HCT116 (cell line): ENCODE data around the gene MBTPS1. TPM values are rescaled to one million over a fixed set of nuclear protein-coding genes. Genes with fewer than 3 reads are reported as not detected.

ENCODE experiments used
- ATAC-seq: fragments of 200-7000 bp; cut with Tn5 transposase; 2 replicates; pipeline ENCODE4 v1.9.1; 2020; ENCODE audit warnings: mild to moderate bottlenecking, moderate library complexity
- BruUV-seq: library from RNA; stranded (reverse); fragments of 400-500 nt; replicated peaks from 2 replicates; lab custom pipeline; 2021; lab: Mats Ljungman, UMichigan
- CTCF ChIA-PET: fragments of 300-600 bp; sonication (Branson Sonifier 250); formaldehyde crosslinking; loops from one replicate; lab custom pipeline; 2021; ENCODE audit warnings: antibody characterized with exemption; lab: Charles Lee
- POLR2A ChIA-PET: fragments of 300-600, 350-600 bp; sonication (Branson Sonifier 250); formaldehyde crosslinking; loops from one replicate; lab custom pipeline; 2021; ENCODE audit warnings: antibody characterized with exemption; lab: Charles Lee
- RAD21 ChIA-PET, 2 experiments: fragments of 300-600 bp; sonication (Branson Sonifier 250); formaldehyde crosslinking; loops; one replicate each; lab custom pipeline; 2023; ENCODE audit warnings: low total read pairs in 2 of 2; ENCODE audit not compliant: uncharacterized antibody in 2 of 2, unreplicated experiment in 2 of 2, low non-redundant PET in 1 of 2; lab: Charles Lee
- DNase-seq: peaks from one replicate; pipeline ENCODE4 v3.0.0-alpha.2; 2010; ENCODE audit warnings: low read depth, low spot score
- H2AFZ ChIP-seq: fragments of 200-600 bp; shearing (Covaris generic), sonication (generic); 2 replicates; pipeline ENCODE4 v1.6.1; 2017; ENCODE audit warnings: low read depth, mixed run types, mixed read lengths, antibody characterized with exemption, low read length; ENCODE audit not compliant: poor library complexity, severe bottlenecking
- H3K27ac ChIP-seq: 2 replicates; pipeline ENCODE4 v1.5.1; 2012; ENCODE audit warnings: low read depth, low read length
- H3K27me3 ChIP-seq: fragments of 200-600 bp; sonication (generic); 2 replicates; pipeline ENCODE4 v1.6.1; 2016; ENCODE audit warnings: mixed run types, low read length, mixed read lengths; ENCODE audit not compliant: insufficient read depth
- H3K36me3 ChIP-seq, 2 experiments: fragments of 200-500 bp in 1 of 2; fragments of 200-600 bp in 1 of 2; sonication (Bioruptor generic) in 1 of 2; sonication (generic) in 1 of 2; 2 replicates each; pipeline versions ENCODE4 v1.5.1 to v1.6.1; 2014 to 2016; ENCODE audit warnings: low read length in 2 of 2, inconsistent platforms in 1 of 2, mixed read lengths in 1 of 2, mixed run types in 1 of 2; ENCODE audit not compliant: insufficient read depth in 2 of 2, control insufficient read depth in 1 of 2
- H3K4me1 ChIP-seq, 2 experiments: fragments of 200-600 bp in 1 of 2; sonication (generic) in 1 of 2; 2 replicates each; pipeline versions ENCODE4 v1.5.1 to v1.6.1; 2012 to 2017; ENCODE audit warnings: low read length in 2 of 2, inconsistent platforms in 1 of 2, mild to moderate bottlenecking in 1 of 2, mixed read lengths in 1 of 2, mixed run types in 1 of 2, moderate library complexity in 1 of 2; ENCODE audit not compliant: insufficient read depth in 2 of 2, control insufficient read depth in 1 of 2
- H3K4me2 ChIP-seq: fragments of 200-600 bp; sonication (generic); 2 replicates; pipeline ENCODE4 v1.6.1; 2017; ENCODE audit warnings: mixed run types, low read length, mixed read lengths
- H3K4me3 ChIP-seq, 2 experiments: fragments of 200-600 bp in 1 of 2; sonication (generic) in 1 of 2; replicated peaks in 1 of 2; 2 replicates each; pipeline ENCODE4 v1.5.1; 2011 to 2016; ENCODE audit warnings: low read length in 2 of 2, control low read depth in 1 of 2, low read depth in 1 of 2, mild to moderate bottlenecking in 1 of 2, mixed read lengths in 1 of 2, mixed run types in 1 of 2
- H3K79me2 ChIP-seq: fragments of 200-600 bp; sonication (generic); 2 replicates; pipeline ENCODE4 v1.6.1; 2017; ENCODE audit warnings: mild to moderate bottlenecking, mixed run types, low read length, moderate library complexity, mixed read lengths; ENCODE audit not compliant: insufficient read depth
- H3K9ac ChIP-seq: fragments of 200-600 bp; sonication (generic); 2 replicates; pipeline ENCODE4 v1.6.1; 2016; ENCODE audit warnings: low read length, mixed read lengths
- H3K9me2 ChIP-seq: fragments of 200-600 bp; sonication (generic), shearing (Covaris generic); 2 replicates; pipeline ENCODE4 v1.6.1; 2017; ENCODE audit warnings: mixed run types, mild to moderate bottlenecking, moderate library complexity; ENCODE audit not compliant: insufficient read depth
- H3K9me3 ChIP-seq, 2 experiments: fragments of 200-500 bp in 1 of 2; fragments of 200-600 bp in 1 of 2; sonication (Bioruptor generic) in 1 of 2; sonication (generic) in 1 of 2; 2 replicates each; pipeline ENCODE4 v1.6.1; 2014 to 2017; ENCODE audit warnings: low read length in 2 of 2, mixed read lengths in 2 of 2, inconsistent platforms in 1 of 2, low read depth in 1 of 2, mild to moderate bottlenecking in 1 of 2, mixed run types in 1 of 2, moderate library complexity in 1 of 2; ENCODE audit not compliant: control insufficient read depth in 1 of 2, insufficient read depth in 1 of 2
- H4K20me1 ChIP-seq: fragments of 200-600 bp; sonication (generic), shearing (Covaris generic); 2 replicates; pipeline ENCODE4 v1.6.1; 2017; ENCODE audit warnings: mixed run types, mild to moderate bottlenecking, moderate library complexity; ENCODE audit not compliant: insufficient read depth
- CBX3 ChIP-seq: IDR thresholded peaks from 2 replicates; pipeline ENCODE4 v1.6.1; 2012; ENCODE audit warnings: low read depth
- CEBPB ChIP-seq: IDR thresholded peaks from 2 replicates; pipeline ENCODE4 v1.6.1; 2012; ENCODE audit warnings: low read depth
- EGR1 ChIP-seq: IDR thresholded peaks from 2 replicates; pipeline ENCODE4 v1.6.1; 2012; ENCODE audit warnings: low read depth
- ELF1 ChIP-seq: IDR thresholded peaks from 2 replicates; pipeline ENCODE4 v1.6.1; 2012; ENCODE audit warnings: low read depth, borderline replicate concordance
- EZH2 ChIP-seq: fragments of 200-600 bp; sonication (generic); IDR thresholded peaks from 2 replicates; pipeline ENCODE4 v1.6.1; 2017; ENCODE audit warnings: antibody characterized with exemption, mixed run types
- FOSL1 ChIP-seq: IDR thresholded peaks from 2 replicates; pipeline ENCODE4 v1.6.1; 2012; ENCODE audit warnings: low read depth
- JUND ChIP-seq: IDR thresholded peaks from 2 replicates; pipeline ENCODE4 v1.6.1; 2012
- POLR2A ChIP-seq: IDR thresholded peaks from 2 replicates; pipeline ENCODE4 v1.7.0; 2011; ENCODE audit warnings: borderline replicate concordance; ENCODE audit not compliant: insufficient read depth, insufficient read length; ENCODE audit errors: extremely low read depth
- POLR2AphosphoS5 ChIP-seq: IDR thresholded peaks from 2 replicates; pipeline ENCODE4 v1.6.1; 2011; ENCODE audit warnings: mild to moderate bottlenecking, low read depth, low read length, moderate library complexity
- RAD21 ChIP-seq: IDR thresholded peaks from 2 replicates; pipeline ENCODE4 v1.6.1; 2012; ENCODE audit warnings: low read depth, mild to moderate bottlenecking
- SP1 ChIP-seq: IDR thresholded peaks from 2 replicates; pipeline ENCODE4 v1.6.1; 2012; ENCODE audit warnings: low read depth
- SRF ChIP-seq: IDR thresholded peaks from 2 replicates; pipeline ENCODE4 v1.6.1; 2012; ENCODE audit warnings: low read depth
- TCF7L2 ChIP-seq: IDR thresholded peaks from 2 replicates; pipeline ENCODE4 v1.7.0; 2011; ENCODE audit warnings: borderline replicate concordance, inconsistent platforms; ENCODE audit not compliant: insufficient read depth, insufficient read length; ENCODE audit errors: extremely low read depth
- YY1 ChIP-seq: IDR thresholded peaks from 2 replicates; pipeline ENCODE4 v1.6.1; 2011; ENCODE audit warnings: low read length, low read depth, moderate library complexity, mild to moderate bottlenecking; ENCODE audit not compliant: insufficient replicate concordance; ENCODE audit errors: extremely low read depth
- intact Hi-C: fragments of 100-400 bp; cut with micrococcal nuclease; formaldehyde crosslinking; loops from 2 replicates; pipeline ENCODE4 v1.10.0; 2022
- total RNA-seq: library from RNA; stranded (reverse); gene quantifications from one replicate; pipeline ENCODE4 v1.2.1, GENCODE V29; 2021; ENCODE audit not compliant: unreplicated experiment
- TF ChIP-seq, protein P1 (sequence below): IDR thresholded peaks from 2 replicates; pipeline ENCODE4 v1.6.1; 2012; ENCODE audit warnings: low read depth
- TF ChIP-seq, protein P2 (sequence below): IDR thresholded peaks from 2 replicates; pipeline ENCODE4 v1.6.1; 2011; ENCODE audit warnings: mild to moderate bottlenecking, low read length, moderate library complexity; ENCODE audit not compliant: insufficient replicate concordance; ENCODE audit errors: extremely low read depth
- TF ChIP-seq, protein P3 (sequence below): IDR thresholded peaks from 2 replicates; pipeline ENCODE4 v1.6.1; 2012

The MBTPS1 gene
- total RNA-seq, 1 experiment from 2014 or later, result 111 TPM

DNA sequence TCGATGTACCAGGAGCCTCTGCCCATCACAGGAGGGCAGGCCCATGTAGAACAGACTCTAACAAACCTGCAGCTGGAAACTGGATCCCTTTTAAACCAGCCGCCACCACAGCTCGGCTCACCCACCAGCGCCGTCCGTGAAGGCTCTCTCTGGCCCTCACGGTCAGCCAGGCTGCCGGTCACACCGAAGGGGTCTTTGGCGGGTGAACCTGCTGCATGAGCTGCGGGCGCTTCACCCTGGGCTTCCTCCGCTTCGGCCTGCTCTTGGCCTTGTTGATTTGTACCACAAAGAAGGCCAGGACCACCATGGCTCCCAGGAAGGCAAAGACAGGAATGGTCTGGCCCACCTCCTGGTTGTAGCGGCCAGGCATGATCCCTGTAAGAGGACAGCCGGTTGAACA lies 62.5 kb downstream of the MBTPS1 start:
- Histone ChIP-seq H2AFZ (no peak overlapping the region), H3K4me1 (no peaks in the 10 kb centered on the region), H3K9me3 (no peaks in the 10 kb centered on the region), H3K79me2 (no peaks in the 10 kb centered on the region), H3K4me2 (no peak overlapping the region), H3K4me3 (no peak overlapping the region), H4K20me1 (no peaks in the 10 kb centered on the region), H3K27ac (no peak overlapping the region), H3K9me2 (no peaks in the 10 kb centered on the region), H3K27me3 (no peaks in the 10 kb centered on the region), H3K36me3 (peaks cover 21 to 34% of the 10 kb centered on the region in 2 experiments), H3K9ac (no peak overlapping the region)
- TF ChIP-seq EGR1, result no peak
- TF ChIP-seq EZH2, result no peak
- TF ChIP-seq TCF7L2, result no peak
- TF ChIP-seq, protein P1, sequence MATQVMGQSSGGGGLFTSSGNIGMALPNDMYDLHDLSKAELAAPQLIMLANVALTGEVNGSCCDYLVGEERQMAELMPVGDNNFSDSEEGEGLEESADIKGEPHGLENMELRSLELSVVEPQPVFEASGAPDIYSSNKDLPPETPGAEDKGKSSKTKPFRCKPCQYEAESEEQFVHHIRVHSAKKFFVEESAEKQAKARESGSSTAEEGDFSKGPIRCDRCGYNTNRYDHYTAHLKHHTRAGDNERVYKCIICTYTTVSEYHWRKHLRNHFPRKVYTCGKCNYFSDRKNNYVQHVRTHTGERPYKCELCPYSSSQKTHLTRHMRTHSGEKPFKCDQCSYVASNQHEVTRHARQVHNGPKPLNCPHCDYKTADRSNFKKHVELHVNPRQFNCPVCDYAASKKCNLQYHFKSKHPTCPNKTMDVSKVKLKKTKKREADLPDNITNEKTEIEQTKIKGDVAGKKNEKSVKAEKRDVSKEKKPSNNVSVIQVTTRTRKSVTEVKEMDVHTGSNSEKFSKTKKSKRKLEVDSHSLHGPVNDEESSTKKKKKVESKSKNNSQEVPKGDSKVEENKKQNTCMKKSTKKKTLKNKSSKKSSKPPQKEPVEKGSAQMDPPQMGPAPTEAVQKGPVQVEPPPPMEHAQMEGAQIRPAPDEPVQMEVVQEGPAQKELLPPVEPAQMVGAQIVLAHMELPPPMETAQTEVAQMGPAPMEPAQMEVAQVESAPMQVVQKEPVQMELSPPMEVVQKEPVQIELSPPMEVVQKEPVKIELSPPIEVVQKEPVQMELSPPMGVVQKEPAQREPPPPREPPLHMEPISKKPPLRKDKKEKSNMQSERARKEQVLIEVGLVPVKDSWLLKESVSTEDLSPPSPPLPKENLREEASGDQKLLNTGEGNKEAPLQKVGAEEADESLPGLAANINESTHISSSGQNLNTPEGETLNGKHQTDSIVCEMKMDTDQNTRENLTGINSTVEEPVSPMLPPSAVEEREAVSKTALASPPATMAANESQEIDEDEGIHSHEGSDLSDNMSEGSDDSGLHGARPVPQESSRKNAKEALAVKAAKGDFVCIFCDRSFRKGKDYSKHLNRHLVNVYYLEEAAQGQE, result no peak
- TF ChIP-seq POLR2A, result no peak
- TF ChIP-seq SP1, result no peak
- TF ChIP-seq ELF1, result no peak
- TF ChIP-seq SRF, result no peak
- TF ChIP-seq CBX3, result no peak
- TF ChIP-seq, protein P2, sequence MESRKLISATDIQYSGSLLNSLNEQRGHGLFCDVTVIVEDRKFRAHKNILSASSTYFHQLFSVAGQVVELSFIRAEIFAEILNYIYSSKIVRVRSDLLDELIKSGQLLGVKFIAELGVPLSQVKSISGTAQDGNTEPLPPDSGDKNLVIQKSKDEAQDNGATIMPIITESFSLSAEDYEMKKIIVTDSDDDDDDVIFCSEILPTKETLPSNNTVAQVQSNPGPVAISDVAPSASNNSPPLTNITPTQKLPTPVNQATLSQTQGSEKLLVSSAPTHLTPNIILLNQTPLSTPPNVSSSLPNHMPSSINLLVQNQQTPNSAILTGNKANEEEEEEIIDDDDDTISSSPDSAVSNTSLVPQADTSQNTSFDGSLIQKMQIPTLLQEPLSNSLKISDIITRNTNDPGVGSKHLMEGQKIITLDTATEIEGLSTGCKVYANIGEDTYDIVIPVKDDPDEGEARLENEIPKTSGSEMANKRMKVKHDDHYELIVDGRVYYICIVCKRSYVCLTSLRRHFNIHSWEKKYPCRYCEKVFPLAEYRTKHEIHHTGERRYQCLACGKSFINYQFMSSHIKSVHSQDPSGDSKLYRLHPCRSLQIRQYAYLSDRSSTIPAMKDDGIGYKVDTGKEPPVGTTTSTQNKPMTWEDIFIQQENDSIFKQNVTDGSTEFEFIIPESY, result no peak
- no peak for TF ChIP-seq POLR2AphosphoS5
- TF ChIP-seq FOSL1, result no peak
- TF ChIP-seq JUND, result no peak
- no peak for TF ChIP-seq RAD21
- no peak for TF ChIP-seq YY1
- no peak for TF ChIP-seq CEBPB
- TF ChIP-seq, protein P3, sequence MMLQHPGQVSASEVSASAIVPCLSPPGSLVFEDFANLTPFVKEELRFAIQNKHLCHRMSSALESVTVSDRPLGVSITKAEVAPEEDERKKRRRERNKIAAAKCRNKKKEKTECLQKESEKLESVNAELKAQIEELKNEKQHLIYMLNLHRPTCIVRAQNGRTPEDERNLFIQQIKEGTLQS, result no peak
- CTCF ChIA-PET, result interaction anchor here (1.3 to 2.2 kb wide), 2 partner anchors 12 to 101 kb away, joined by 3 to 12 read pairs; no protein-coding TSS in a partner anchor
- POLR2A ChIA-PET, result no interaction called here
- DNase-seq (no peak), ATAC-seq (no peak)
- RAD21 ChIA-PET, result no interaction called here
- intact Hi-C loops, result no loop called here
- no TSS peak for BruUV-seq
